C4-2B (cell line): ENCODE measurements around the gene PHLDA3.

Source experiments
- ZFX ChIP-seq: fragments of 450-650 bp; IDR thresholded peaks from 2 replicates; pipeline ENCODE4 v1.6.1; 2017
- TF ChIP-seq, protein P1 (sequence below): fragments of 450-650 bp; conservative IDR thresholded peaks from 2 replicates; pipeline ENCODE4 v1.5.1; 2017; ENCODE audit warnings: mild to moderate bottlenecking

DNA sequence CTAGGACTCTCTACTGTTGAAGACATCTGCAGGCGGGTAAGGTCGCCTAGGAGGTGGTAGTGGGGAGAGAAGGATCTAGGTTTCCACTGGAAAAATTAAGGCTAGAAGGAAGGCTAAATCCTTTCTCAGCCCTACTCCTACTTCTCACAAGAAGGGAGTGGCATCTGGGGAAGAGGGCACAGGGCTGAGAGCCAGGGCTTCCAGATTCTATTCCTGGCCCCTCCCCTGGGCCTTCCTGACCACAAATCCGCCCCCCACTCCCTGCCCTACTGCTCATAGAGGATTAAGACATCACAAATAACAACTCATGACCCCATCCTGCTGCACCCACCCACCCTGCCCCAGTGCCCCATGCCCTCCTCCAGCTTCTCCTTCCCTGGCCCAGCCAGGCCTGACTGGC is 2.5 kb downstream of the PHLDA3 start:
- TF ChIP-seq, protein P1, sequence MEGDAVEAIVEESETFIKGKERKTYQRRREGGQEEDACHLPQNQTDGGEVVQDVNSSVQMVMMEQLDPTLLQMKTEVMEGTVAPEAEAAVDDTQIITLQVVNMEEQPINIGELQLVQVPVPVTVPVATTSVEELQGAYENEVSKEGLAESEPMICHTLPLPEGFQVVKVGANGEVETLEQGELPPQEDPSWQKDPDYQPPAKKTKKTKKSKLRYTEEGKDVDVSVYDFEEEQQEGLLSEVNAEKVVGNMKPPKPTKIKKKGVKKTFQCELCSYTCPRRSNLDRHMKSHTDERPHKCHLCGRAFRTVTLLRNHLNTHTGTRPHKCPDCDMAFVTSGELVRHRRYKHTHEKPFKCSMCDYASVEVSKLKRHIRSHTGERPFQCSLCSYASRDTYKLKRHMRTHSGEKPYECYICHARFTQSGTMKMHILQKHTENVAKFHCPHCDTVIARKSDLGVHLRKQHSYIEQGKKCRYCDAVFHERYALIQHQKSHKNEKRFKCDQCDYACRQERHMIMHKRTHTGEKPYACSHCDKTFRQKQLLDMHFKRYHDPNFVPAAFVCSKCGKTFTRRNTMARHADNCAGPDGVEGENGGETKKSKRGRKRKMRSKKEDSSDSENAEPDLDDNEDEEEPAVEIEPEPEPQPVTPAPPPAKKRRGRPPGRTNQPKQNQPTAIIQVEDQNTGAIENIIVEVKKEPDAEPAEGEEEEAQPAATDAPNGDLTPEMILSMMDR = no peak
- TF ChIP-seq ZFX = no peak
